ENCODE data around the gene SMOC2. TPM values are rescaled to one million over a fixed set of nuclear protein-coding genes. Genes with fewer than 3 reads are reported as not detected.

Gene SMOC2
- total RNA-seq, 1 donor from 2014 or later: 12.6 TPM

DNA sequence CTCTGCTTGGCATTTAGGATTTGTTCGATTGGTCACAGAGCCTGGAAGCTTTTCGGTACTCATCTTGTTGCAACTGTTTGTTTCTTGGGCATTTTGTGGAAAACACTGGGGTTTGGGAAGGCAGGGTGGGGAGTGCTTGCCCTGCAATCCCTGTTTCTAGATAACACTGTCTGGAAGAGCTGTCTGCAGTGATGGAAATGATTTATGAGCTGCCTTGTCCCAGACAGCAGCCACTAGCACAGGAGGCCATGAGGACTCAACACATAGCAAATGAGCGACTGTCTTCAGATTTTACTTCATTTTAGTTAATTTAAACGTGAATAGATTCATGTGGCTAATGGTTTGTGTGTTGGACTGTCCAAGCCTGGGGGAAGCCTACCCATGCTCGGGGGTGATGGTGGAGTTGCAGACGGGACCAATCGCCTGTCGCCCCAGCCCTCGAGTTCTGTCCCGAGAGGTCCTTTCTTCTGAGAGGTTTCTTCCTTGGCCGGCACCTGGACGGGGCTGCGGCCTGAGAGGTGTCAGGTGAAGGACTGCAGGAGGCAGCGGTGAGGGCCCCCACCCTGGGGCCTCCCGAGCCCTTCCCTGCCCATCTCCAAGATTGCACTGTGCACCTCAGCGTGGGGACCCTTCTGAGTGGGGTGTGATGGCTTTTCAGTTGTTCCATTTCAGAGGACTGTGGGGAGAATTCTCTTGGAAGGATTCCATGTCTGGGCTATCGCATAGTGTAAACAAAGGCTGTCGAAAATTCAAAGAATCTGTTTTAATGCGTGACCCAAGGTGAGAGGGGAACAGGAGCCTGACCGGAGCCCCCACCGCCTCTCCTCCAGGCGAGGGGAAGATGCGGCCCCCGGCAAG is 55.4 kb downstream of the SMOC2 start:
- ATAC-seq: no peak
- Histone ChIP-seq H3K4me1 (peaks cover 8% of the 10 kb centered on the region), H3K27ac (no peak overlapping the region)

DNA sequence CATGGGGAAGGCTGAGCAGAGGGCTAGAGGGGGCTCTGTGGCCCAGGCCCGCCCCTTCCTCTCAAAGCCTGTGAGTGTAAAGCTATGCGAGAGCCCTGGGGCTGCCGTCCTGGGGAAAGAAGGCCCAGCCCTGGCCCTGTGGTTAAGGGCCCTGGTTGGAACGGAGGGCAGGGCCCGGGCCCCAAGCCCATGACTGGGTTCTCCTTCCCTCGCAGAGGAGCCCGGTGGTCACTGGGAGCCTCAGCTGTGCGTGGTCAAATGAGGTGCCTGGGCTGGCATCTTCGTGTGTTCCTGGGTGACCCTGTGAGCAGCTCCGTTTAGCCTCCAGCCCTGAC is 56.0 kb downstream of the SMOC2 start:
- TF ChIP-seq, protein P1, sequence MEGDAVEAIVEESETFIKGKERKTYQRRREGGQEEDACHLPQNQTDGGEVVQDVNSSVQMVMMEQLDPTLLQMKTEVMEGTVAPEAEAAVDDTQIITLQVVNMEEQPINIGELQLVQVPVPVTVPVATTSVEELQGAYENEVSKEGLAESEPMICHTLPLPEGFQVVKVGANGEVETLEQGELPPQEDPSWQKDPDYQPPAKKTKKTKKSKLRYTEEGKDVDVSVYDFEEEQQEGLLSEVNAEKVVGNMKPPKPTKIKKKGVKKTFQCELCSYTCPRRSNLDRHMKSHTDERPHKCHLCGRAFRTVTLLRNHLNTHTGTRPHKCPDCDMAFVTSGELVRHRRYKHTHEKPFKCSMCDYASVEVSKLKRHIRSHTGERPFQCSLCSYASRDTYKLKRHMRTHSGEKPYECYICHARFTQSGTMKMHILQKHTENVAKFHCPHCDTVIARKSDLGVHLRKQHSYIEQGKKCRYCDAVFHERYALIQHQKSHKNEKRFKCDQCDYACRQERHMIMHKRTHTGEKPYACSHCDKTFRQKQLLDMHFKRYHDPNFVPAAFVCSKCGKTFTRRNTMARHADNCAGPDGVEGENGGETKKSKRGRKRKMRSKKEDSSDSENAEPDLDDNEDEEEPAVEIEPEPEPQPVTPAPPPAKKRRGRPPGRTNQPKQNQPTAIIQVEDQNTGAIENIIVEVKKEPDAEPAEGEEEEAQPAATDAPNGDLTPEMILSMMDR (IDR thresholded peaks at IDR 0.05): no peak
- intact Hi-C loops (cut with DNase I): no loop called here
- ATAC-seq (no peak), DNase-seq (no peak)
- H3K27ac ChIP-seq: no peak overlapping the region
- H3K4me1 ChIP-seq: peaks cover 8% of the 10 kb centered on the region
- no peaks in the 10 kb centered on the region for H3K36me3 ChIP-seq
- peaks cover 6% of the 10 kb centered on the region for H3K27me3 ChIP-seq (ENCODE audit: low read depth)
- H3K9me3 ChIP-seq: no peaks in the 10 kb centered on the region
- no peak overlapping the region for H3K4me3 ChIP-seq

More for the DNA sequence above, 55.4 kb downstream of the SMOC2 start:
- H3K9me3 ChIP-seq: no peaks in the 10 kb centered on the region
- DNase-seq: no peak
- no peaks in the 10 kb centered on the region for H3K36me3 ChIP-seq
- intact Hi-C loops (cut with DNase I): no loop called here
- H3K4me3 ChIP-seq: no peak overlapping the region
- H3K27me3 ChIP-seq (ENCODE audit: low read depth): peaks cover 6% of the 10 kb centered on the region
- TF ChIP-seq, protein P1 (IDR thresholded peaks at IDR 0.05): no peak

GRCh38 chr6:168497381-168497780 is 56.4 kb downstream of the SMOC2 start:
- no peak for DNase-seq
- peaks cover 6% of the 10 kb centered on the region for H3K27me3 ChIP-seq (ENCODE audit: low read depth)
- no peak overlapping the region for H3K27ac ChIP-seq
- H3K4me3 ChIP-seq: no peak overlapping the region
- H3K36me3 ChIP-seq: no peaks in the 10 kb centered on the region
- intact Hi-C loops (cut with DNase I): no loop called here
- ATAC-seq: no peak
- TF ChIP-seq, protein P1 (IDR thresholded peaks at IDR 0.05): no peak
- H3K4me1 ChIP-seq: peaks cover 8% of the 10 kb centered on the region
- no peaks in the 10 kb centered on the region for H3K9me3 ChIP-seq

DNA sequence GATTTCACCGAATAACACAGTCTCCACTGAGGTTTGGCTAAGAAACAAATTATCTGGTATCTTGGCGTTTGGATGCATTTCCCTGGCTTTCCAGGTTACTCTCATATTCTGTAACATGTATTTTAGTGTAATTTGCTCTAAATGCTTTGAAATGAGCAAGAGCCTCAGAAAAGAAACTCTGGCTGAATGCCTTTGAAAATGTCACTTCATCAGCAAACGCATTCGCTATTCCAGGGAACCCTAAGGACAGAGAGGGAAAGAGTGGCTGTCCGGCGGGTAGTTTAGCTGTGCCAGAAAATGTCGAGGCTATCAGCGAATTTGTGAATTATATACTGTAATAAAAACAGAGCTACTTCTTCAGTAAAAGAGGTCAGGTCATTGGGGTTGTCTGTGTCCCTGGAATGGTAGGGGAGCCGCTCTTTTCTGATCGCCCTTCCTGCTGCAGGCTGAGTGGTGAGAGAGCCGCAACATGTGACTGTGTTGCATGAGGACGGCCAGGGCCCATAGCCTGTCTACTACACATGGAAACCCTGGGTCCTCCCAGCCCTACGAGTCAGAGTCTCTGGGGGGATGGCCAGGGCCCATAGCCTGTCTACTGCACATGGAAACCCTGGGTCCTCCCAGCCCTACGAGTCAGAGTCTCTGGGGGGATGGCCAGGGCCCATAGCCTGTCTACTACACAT is 57.3 kb downstream of the SMOC2 start:
- no peak overlapping the region for H3K4me3 ChIP-seq

GRCh38 chr6:168499045-168499650 is 58.2 kb downstream of the SMOC2 start:
- TF ChIP-seq, protein P1 (IDR thresholded peaks at IDR 0.05): no peak
- H3K4me3 ChIP-seq: no peak overlapping the region
- no peak overlapping the region for H3K27ac ChIP-seq
- DNase-seq (no peak), ATAC-seq (no peak)
- no peaks in the 10 kb centered on the region for H3K36me3 ChIP-seq
- intact Hi-C loops (cut with DNase I): no loop called here
- H3K4me1 ChIP-seq: peaks cover 8% of the 10 kb centered on the region
- no peaks in the 10 kb centered on the region for H3K9me3 ChIP-seq
- H3K27me3 ChIP-seq (ENCODE audit: low read depth): peaks cover 6% of the 10 kb centered on the region

More for the DNA sequence above, 57.3 kb downstream of the SMOC2 start:
- Histone ChIP-seq H3K9me3 (no peaks in the 10 kb centered on the region), H3K36me3 (no peaks in the 10 kb centered on the region), H3K4me1 (peaks cover 8% of the 10 kb centered on the region), H3K27me3 (ENCODE audit: low read depth) (peaks cover 6% of the 10 kb centered on the region), H3K27ac (no peak overlapping the region)
- intact Hi-C loops (cut with DNase I): no loop called here
- no peak for DNase-seq
- no peak for ATAC-seq
- TF ChIP-seq, protein P1 (IDR thresholded peaks at IDR 0.05): no peak

Data from lower lobe of right lung (tissue), 2 donors.